ENCODE results near the gene CCDC171. TPM values are rescaled to one million over a fixed set of nuclear protein-coding genes. Genes with fewer than 3 reads are reported as not detected.

CCDC171 gene
- total RNA-seq, 2 experiments from 2014 or later: 10.4 to 18.2 TPM

DNA sequence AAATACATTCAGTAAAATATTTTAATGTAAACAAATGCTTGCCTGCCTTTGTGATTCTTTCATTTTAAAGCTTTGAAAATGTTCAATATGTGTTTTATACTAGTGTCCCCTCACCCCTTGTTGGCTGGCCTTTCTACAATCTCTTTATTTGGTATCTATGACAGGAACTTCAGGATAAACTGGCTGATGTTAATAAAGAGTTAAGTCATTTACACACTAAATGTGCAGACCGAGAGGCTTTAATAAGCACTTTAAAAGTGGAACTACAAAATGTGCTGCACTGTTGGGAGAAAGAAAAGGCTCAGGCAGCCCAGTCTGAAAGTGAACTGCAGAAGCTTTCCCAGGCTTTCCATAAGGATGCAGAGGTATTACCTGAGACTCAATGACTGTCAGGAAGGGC, 171.8 kb downstream of the CCDC171 start:
- no peak overlapping the region for H3K4me2 ChIP-seq (ENCODE audit: low read length)
- no peaks in the 10 kb centered on the region for H3K79me2 ChIP-seq (ENCODE audit: insufficient read depth, low read depth, low read length)
- H3K27ac ChIP-seq (ENCODE audit: low read depth, low read length, poor library complexity, severe bottlenecking): no peak overlapping the region
- H3K4me1 ChIP-seq (ENCODE audit: insufficient read depth, low read length, poor library complexity, severe bottlenecking): no peaks in the 10 kb centered on the region
- H2AFZ ChIP-seq (ENCODE audit: low read length): no peak overlapping the region
- no peaks in the 10 kb centered on the region for H4K20me1 ChIP-seq (ENCODE audit: insufficient read depth, low read length)
- intact Hi-C loops (cut with micrococcal nuclease; ENCODE audit: unreplicated experiment): no loop called here
- no peaks in the 10 kb centered on the region for H3K9me3 ChIP-seq (ENCODE audit: low read length)
- ChIA-PET POLR2A (interaction anchor here (0.7 kb wide), 1 partner anchor 393 kb away, joined by 3 read pairs; no protein-coding TSS in a partner anchor), CTCF (ENCODE audit: unreplicated experiment) (no interaction called here)
- H3K36me3 ChIP-seq (ENCODE audit: insufficient read depth, low read length): no peaks in the 10 kb centered on the region
- H3K4me3 ChIP-seq (ENCODE audit: low read depth, low read length, poor library complexity, severe bottlenecking): no peak overlapping the region
- no peak for TF ChIP-seq EZH2phosphoT487 (IDR thresholded peaks at IDR 0.05; ENCODE audit: borderline replicate concordance, low read depth, low read length)
- TF ChIP-seq, protein P1, sequence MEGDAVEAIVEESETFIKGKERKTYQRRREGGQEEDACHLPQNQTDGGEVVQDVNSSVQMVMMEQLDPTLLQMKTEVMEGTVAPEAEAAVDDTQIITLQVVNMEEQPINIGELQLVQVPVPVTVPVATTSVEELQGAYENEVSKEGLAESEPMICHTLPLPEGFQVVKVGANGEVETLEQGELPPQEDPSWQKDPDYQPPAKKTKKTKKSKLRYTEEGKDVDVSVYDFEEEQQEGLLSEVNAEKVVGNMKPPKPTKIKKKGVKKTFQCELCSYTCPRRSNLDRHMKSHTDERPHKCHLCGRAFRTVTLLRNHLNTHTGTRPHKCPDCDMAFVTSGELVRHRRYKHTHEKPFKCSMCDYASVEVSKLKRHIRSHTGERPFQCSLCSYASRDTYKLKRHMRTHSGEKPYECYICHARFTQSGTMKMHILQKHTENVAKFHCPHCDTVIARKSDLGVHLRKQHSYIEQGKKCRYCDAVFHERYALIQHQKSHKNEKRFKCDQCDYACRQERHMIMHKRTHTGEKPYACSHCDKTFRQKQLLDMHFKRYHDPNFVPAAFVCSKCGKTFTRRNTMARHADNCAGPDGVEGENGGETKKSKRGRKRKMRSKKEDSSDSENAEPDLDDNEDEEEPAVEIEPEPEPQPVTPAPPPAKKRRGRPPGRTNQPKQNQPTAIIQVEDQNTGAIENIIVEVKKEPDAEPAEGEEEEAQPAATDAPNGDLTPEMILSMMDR (conservative IDR thresholded peaks at IDR 0.05; ENCODE audit: low read length): no peak
- no TSS peak for BruUV-seq (replicated peaks)
- no peaks in the 10 kb centered on the region for H3K9me2 ChIP-seq (ENCODE audit: insufficient read depth, low read length)
- no peak for DNase-seq (ENCODE audit: low spot score)

DNA sequence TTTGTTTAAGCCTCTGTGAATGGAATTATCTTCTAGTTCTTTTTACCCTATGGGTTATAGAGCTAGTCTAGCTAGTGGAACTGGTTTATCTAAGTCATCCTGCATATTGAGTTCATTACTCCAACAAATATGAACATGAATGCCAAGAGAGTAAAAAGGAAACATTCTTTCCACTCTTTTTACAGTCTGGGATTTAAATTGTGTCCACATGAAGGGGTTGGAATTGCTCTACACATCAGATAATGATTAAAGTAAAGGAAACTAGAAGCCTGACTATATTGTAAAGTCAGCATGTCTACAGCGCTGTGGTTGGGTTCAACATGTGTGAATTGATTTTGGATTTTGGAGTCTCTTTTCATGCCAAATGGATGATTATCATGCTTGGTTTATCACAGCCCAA, 173.1 kb downstream of the CCDC171 start:
- Histone ChIP-seq H3K4me1 (ENCODE audit: insufficient read depth, low read length, poor library complexity, severe bottlenecking) (no peaks in the 10 kb centered on the region), H3K9me3 (ENCODE audit: low read length) (no peaks in the 10 kb centered on the region), H3K36me3 (ENCODE audit: insufficient read depth, low read length) (no peaks in the 10 kb centered on the region), H3K4me2 (ENCODE audit: low read length) (no peak overlapping the region), H3K9me2 (ENCODE audit: insufficient read depth, low read length) (no peaks in the 10 kb centered on the region), H3K4me3 (ENCODE audit: low read depth, low read length, poor library complexity, severe bottlenecking) (no peak overlapping the region), H4K20me1 (ENCODE audit: insufficient read depth, low read length) (no peaks in the 10 kb centered on the region), H2AFZ (ENCODE audit: low read length) (no peak overlapping the region), H3K27ac (ENCODE audit: low read depth, low read length, poor library complexity, severe bottlenecking) (no peak overlapping the region), H3K79me2 (ENCODE audit: insufficient read depth, low read depth, low read length) (no peaks in the 10 kb centered on the region)
- ChIA-PET CTCF (ENCODE audit: unreplicated experiment) (no interaction called here), POLR2A (no interaction called here)
- no peak for DNase-seq (ENCODE audit: low spot score)
- no TSS peak for BruUV-seq (replicated peaks)
- TF ChIP-seq EZH2phosphoT487 (IDR thresholded peaks at IDR 0.05; ENCODE audit: borderline replicate concordance, low read depth, low read length): no peak
- TF ChIP-seq, protein P1 (conservative IDR thresholded peaks at IDR 0.05; ENCODE audit: low read length): no peak
- intact Hi-C loops (cut with micrococcal nuclease; ENCODE audit: unreplicated experiment): no loop called here

DNA sequence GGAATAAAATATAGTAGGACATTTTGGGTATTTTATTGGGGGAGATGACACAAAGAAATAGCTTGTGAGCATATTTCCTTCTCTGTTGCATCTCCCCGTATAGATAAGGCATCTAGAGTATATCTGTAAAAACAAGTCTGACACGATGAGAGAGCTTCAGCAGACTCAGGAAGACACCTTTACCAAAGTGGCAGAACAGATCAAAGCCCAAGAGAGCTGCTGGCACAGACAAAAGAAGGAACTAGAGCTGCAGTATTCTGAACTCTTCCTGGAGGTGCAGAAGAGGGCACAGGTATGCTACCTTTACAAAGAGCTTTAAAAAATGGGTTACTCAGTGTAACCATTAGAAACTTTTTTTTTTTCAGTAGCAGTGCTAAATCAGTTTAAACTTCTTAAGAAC, 176.7 kb downstream of the CCDC171 start:
- ChIA-PET POLR2A (no interaction called here), CTCF (ENCODE audit: unreplicated experiment) (no interaction called here)
- intact Hi-C loops (cut with micrococcal nuclease; ENCODE audit: unreplicated experiment): no loop called here
- H3K36me3 ChIP-seq (ENCODE audit: insufficient read depth, low read length): no peaks in the 10 kb centered on the region
- no peak overlapping the region for H3K4me2 ChIP-seq (ENCODE audit: low read length)
- no peaks in the 10 kb centered on the region for H3K9me2 ChIP-seq (ENCODE audit: insufficient read depth, low read length)
- no peaks in the 10 kb centered on the region for H3K79me2 ChIP-seq (ENCODE audit: insufficient read depth, low read depth, low read length)
- BruUV-seq (replicated peaks): no TSS peak
- no peak for DNase-seq (ENCODE audit: low spot score)
- no peak overlapping the region for H2AFZ ChIP-seq (ENCODE audit: low read length)
- H3K27ac ChIP-seq (ENCODE audit: low read depth, low read length, poor library complexity, severe bottlenecking): no peak overlapping the region
- H3K4me3 ChIP-seq (ENCODE audit: low read depth, low read length, poor library complexity, severe bottlenecking): no peak overlapping the region
- TF ChIP-seq, protein P1 (conservative IDR thresholded peaks at IDR 0.05; ENCODE audit: low read length): no peak
- TF ChIP-seq EZH2phosphoT487 (IDR thresholded peaks at IDR 0.05; ENCODE audit: borderline replicate concordance, low read depth, low read length): no peak
- no peaks in the 10 kb centered on the region for H3K9me3 ChIP-seq (ENCODE audit: low read length)
- no peaks in the 10 kb centered on the region for H4K20me1 ChIP-seq (ENCODE audit: insufficient read depth, low read length)
- H3K4me1 ChIP-seq (ENCODE audit: insufficient read depth, low read length, poor library complexity, severe bottlenecking): no peaks in the 10 kb centered on the region
